ENCODE measurements around the gene ACO2.
"Not testable (repeated sequence)": the region's sequence is repeated elsewhere in the genome, so short reads cannot be mapped to it uniquely, and the experiment has no call there.

Gene ACO2

GRCh38 chr22:41468381-41469217 is at the start of gene ACO2, which contains the start of gene PHF5A:
TSS of gene ACO2 (plus strand) at chr22:41469117. CDS start at chr22:41469147, 30 bp downstream.
TSS of gene PHF5A (minus strand) at chr22:41468692. CDS start at chr22:41468653, 39 bp downstream.
- DNase-seq (ENCODE audit: low spot score), result peak; percentile 99

- DNase-seq (ENCODE audit: low spot score), result no peak
Observed at GRCh38 chr22:41425660-41426365, 43.1 kb upstream of the ACO2 start.

GRCh38 chr22:41429232-41429950 is 39.5 kb upstream of the ACO2 start:
- DNase-seq (ENCODE audit: low spot score), result no peak

GRCh38 chr22:41429951-41430332 is 39.0 kb upstream of the ACO2 start:
- no peak for DNase-seq (ENCODE audit: low spot score)

- no peak for DNase-seq (ENCODE audit: low spot score)
Observed at GRCh38 chr22:41431656-41432055, 37.3 kb upstream of the ACO2 start.

- DNase-seq (ENCODE audit: low spot score), result not testable (repeated sequence)
Observed at GRCh38 chr22:41433480-41433879, 35.4 kb upstream of the ACO2 start.

- DNase-seq (ENCODE audit: low spot score), result not testable (repeated sequence)
Observed at GRCh38 chr22:41434361-41435003, 34.4 kb upstream of the ACO2 start.

GRCh38 chr22:41435560-41435959 is 33.4 kb upstream of the ACO2 start:
- DNase-seq (ENCODE audit: low spot score), result no peak

- no peak for DNase-seq (ENCODE audit: low spot score)
Observed at GRCh38 chr22:41436322-41437113, 32.4 kb upstream of the ACO2 start.

- DNase-seq (ENCODE audit: low spot score), result no peak
Observed at GRCh38 chr22:41437198-41437597, 31.7 kb upstream of the ACO2 start.

- not testable (repeated sequence) for DNase-seq (ENCODE audit: low spot score)
Observed at GRCh38 chr22:41440511-41440910, 28.4 kb upstream of the ACO2 start.

- no peak for DNase-seq (ENCODE audit: low spot score)
Observed at GRCh38 chr22:41442240-41442792, 26.6 kb upstream of the ACO2 start.

GRCh38 chr22:41444360-41445128 is 24.4 kb upstream of the ACO2 start:
- peak; percentile 89 for DNase-seq (ENCODE audit: low spot score)

- peak; percentile 34 for DNase-seq (ENCODE audit: low spot score)
Observed at GRCh38 chr22:41445129-41446056, 23.5 kb upstream of the ACO2 start.

GRCh38 chr22:41446057-41446501 is 22.8 kb upstream of the ACO2 start:
- peak; percentile 35 for DNase-seq (ENCODE audit: low spot score)

- DNase-seq (ENCODE audit: low spot score), result peak; percentile 94
Observed at GRCh38 chr22:41446639-41447434, 22.1 kb upstream of the ACO2 start, which contains the start of gene TOB2. TSS of gene TOB2 (minus strand) at chr22:41446801. CDS start at chr22:41437345, 9,456 bp downstream.

GRCh38 chr22:41447435-41448188 is 21.3 kb upstream of the ACO2 start:
- peak; percentile 54 for DNase-seq (ENCODE audit: low spot score)
